Smooth muscle cell (in vitro differentiated cells): Measurements from ENCODE around the gene C11orf87. TPM values are rescaled to one million over a fixed set of nuclear protein-coding genes. Genes with fewer than 3 reads are reported as not detected.

Experiments used
- DNase-seq: peaks from one replicate; lab custom pipeline; 2025; ENCODE audit not compliant: unreplicated experiment; lab: John Stamatoyannopoulos, UW
- H2AFZ ChIP-seq: fragments of 200-600 bp; sonication (generic); 2 replicates; pipeline ENCODE4 v1.6.0; 2016; ENCODE audit warnings: antibody characterized with exemption, low read depth, mild to moderate bottlenecking
- H3F3A ChIP-seq: fragments of 200-600 bp; sonication (generic); 2 replicates; pipeline ENCODE4 v1.6.0; 2017; ENCODE audit warnings: antibody characterized with exemption, low read depth
- H3K27ac ChIP-seq: fragments of 200-600 bp; sonication (generic); 2 replicates; pipeline ENCODE4 v1.5.1; 2016; ENCODE audit warnings: low read depth, mild to moderate bottlenecking
- H3K27me3 ChIP-seq: fragments of 200-600 bp; sonication (generic); 2 replicates; pipeline ENCODE4 v1.6.1; 2016; ENCODE audit warnings: low read depth, mild to moderate bottlenecking
- H3K36me3 ChIP-seq: fragments of 200-600 bp; sonication (generic); 2 replicates; pipeline ENCODE4 v1.5.1; 2016; ENCODE audit warnings: low read depth
- H3K4me1 ChIP-seq: fragments of 200-600 bp; sonication (generic); 2 replicates; pipeline ENCODE4 v1.5.1; 2016; ENCODE audit warnings: low read depth
- H3K4me2 ChIP-seq: fragments of 200-600 bp; sonication (generic); 2 replicates; pipeline ENCODE4 v1.6.0; 2016; ENCODE audit warnings: mild to moderate bottlenecking
- H3K4me3 ChIP-seq: fragments of 200-600 bp; sonication (generic); 2 replicates; pipeline ENCODE4 v1.5.1; 2016; ENCODE audit warnings: mild to moderate bottlenecking
- H3K79me2 ChIP-seq: fragments of 200-600 bp; sonication (generic); 2 replicates; pipeline ENCODE4 v1.6.0; 2016; ENCODE audit warnings: low read depth, mild to moderate bottlenecking
- H3K9ac ChIP-seq: fragments of 200-600 bp; sonication (generic); 2 replicates; pipeline ENCODE4 v1.6.0; 2016; ENCODE audit warnings: low read depth
- H3K9me3 ChIP-seq: fragments of 200-600 bp; sonication (generic); replicated peaks from 2 replicates; pipeline ENCODE4 v1.5.1; 2016; ENCODE audit warnings: low read depth
- H4K20me1 ChIP-seq: fragments of 200-600 bp; sonication (generic); 2 replicates; pipeline ENCODE4 v1.6.0; 2016; ENCODE audit warnings: low read depth
- CTCF ChIP-seq: fragments of 200-600 bp; sonication (generic); IDR thresholded peaks from 2 replicates; pipeline ENCODE4 v1.5.1; 2017; ENCODE audit warnings: borderline replicate concordance, mild to moderate bottlenecking, antibody characterized with exemption; ENCODE audit not compliant: insufficient read depth, poor library complexity, severe bottlenecking
- WGBS: methylation state at CpG from one replicate; pipeline ENCODE4 v1.1.7; 2016; ENCODE audit warnings: low lambda C conversion rate; 5-methylcytosine and 5-hydroxymethylcytosine counted together
- polyA plus RNA-seq: library from polyadenylated mRNA; unstranded; fragments of >200 nt; fragmentation: Nextera tagmentation; extraction: Ambion mirVana; gene quantifications from 2 replicates; pipeline ENCODE4 v1.2.1, GENCODE V29; 2016
- total RNA-seq: library from RNA; depleted of rRNA; stranded (reverse); fragments of >200 nt; gene quantifications from 2 replicates; pipeline ENCODE4 v1.2.3, GENCODE V29; 2014

C11orf87 gene
- total RNA-seq (0.04 and 0.18 TPM in 2 replicates), polyA plus RNA-seq (0.24 TPM in 1 of 2 replicates, not detected in the other)

GRCh38 chr11:109421981-109422869, at the start of gene C11orf87:
C11orf87 (plus strand) TSS chr11:109422190; CDS start chr11:109423634, 1,444 bp downstream.
- Histone ChIP-seq H3K36me3 (no peaks in the 10 kb centered on the region), H3K4me3 (peak within 1 kb of the TSS; percentile 51), H3K79me2 (no peaks in the 10 kb centered on the region), H2AFZ (peak within 1 kb of the TSS; percentile 46), H3K9me3 (no peaks in the 10 kb centered on the region), H3K9ac (no peak within 1 kb of the TSS), H3K4me1 (peaks cover 7% of the 10 kb centered on the region), H3K27ac (no peak within 1 kb of the TSS), H3F3A (no peaks in the 10 kb centered on the region), H4K20me1 (no peaks in the 10 kb centered on the region), H3K27me3 (peaks cover 92% of the 10 kb centered on the region), H3K4me2 (peak within 1 kb of the TSS; percentile 94)
- no peak for TF ChIP-seq CTCF
- no peak for DNase-seq
- 2% methylated on average over 34 of the region's 54 CpGs for WGBS

- TF ChIP-seq CTCF: no peak
- Histone ChIP-seq H3K4me2 (no peak overlapping the region), H3K27ac (no peak overlapping the region), H3K79me2 (no peaks in the 10 kb centered on the region), H3K9ac (no peak overlapping the region), H3K27me3 (no peaks in the 10 kb centered on the region), H3K4me3 (no peak overlapping the region), H3K9me3 (no peaks in the 10 kb centered on the region), H4K20me1 (no peaks in the 10 kb centered on the region), H3F3A (no peaks in the 10 kb centered on the region), H3K36me3 (no peaks in the 10 kb centered on the region), H3K4me1 (no peaks in the 10 kb centered on the region), H2AFZ (no peak overlapping the region)
- DNase-seq: no peak
These were observed 48.0 kb upstream of the C11orf87 start for GRCh38 chr11:109374032-109374431.

GRCh38 chr11:109374441-109374840, 47.5 kb upstream of the C11orf87 start:
- H3K27me3 ChIP-seq: no peaks in the 10 kb centered on the region
- TF ChIP-seq CTCF: no peak
- H3K4me3 ChIP-seq: no peak overlapping the region
- no peak overlapping the region for H3K4me2 ChIP-seq
- no peak overlapping the region for H3K9ac ChIP-seq
- H3K9me3 ChIP-seq: no peaks in the 10 kb centered on the region
- no peaks in the 10 kb centered on the region for H3K79me2 ChIP-seq
- H4K20me1 ChIP-seq: no peaks in the 10 kb centered on the region
- 90% methylated on average over 4 of the region's 4 CpGs for WGBS
- H3F3A ChIP-seq: no peaks in the 10 kb centered on the region
- no peak overlapping the region for H3K27ac ChIP-seq
- H2AFZ ChIP-seq: no peak overlapping the region
- DNase-seq: no peak
- H3K36me3 ChIP-seq: no peaks in the 10 kb centered on the region
- H3K4me1 ChIP-seq: no peaks in the 10 kb centered on the region
